22Rv1 (cell line): ENCODE measurements around the gene ONECUT3.

ENCODE experiments used
- CTCF ChIP-seq: fragments of 450-650 bp; IDR thresholded peaks from 2 replicates; pipeline ENCODE4 v1.5.1; 2017; ENCODE audit warnings: mild to moderate bottlenecking
- ZFX ChIP-seq: fragments of 450-650 bp; IDR thresholded peaks from 2 replicates; pipeline ENCODE4 v1.6.1; 2017; ENCODE audit warnings: antibody characterized with exemption, borderline replicate concordance

- TF ChIP-seq CTCF = no peak
- TF ChIP-seq ZFX = no peak
Observed at GRCh38 chr19:1758959-1759903, 5.9 kb downstream of the ONECUT3 start.
